Hematopoietic multipotent progenitor cell treated with erythropoietin and hydrocortisone succinate and interleukin-3 and kit ligand, for 17 days (in vitro differentiated cells): ENCODE data around the gene C22orf42.
"Not testable (repeated sequence)": the region's sequence is repeated elsewhere in the genome, so short reads cannot be mapped to it uniquely, and the experiment has no call there.

Experiments used
- DNase-seq: peaks from one replicate; pipeline ENCODE4 v3.0.0-alpha.2; 2015; ENCODE audit warnings: low spot score

Gene C22orf42, protein sequence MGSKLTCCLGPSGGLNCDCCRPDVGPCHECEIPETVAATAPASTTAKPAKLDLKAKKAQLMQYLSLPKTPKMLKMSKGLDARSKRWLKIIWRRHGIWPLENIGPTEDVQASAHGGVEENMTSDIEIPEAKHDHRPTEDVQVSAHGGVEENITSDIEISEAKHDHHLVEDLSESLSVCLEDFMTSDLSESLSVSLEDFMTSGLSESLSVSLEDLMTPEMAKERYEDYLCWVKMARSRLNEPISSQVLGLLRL

GRCh38 chr22:32158712-32159533, at the start of gene C22orf42:
Gene C22orf42, minus strand, starts transcription at chr22:32159303. Its CDS starts 88 bp downstream, at chr22:32159215.
- DNase-seq = no peak

DNA sequence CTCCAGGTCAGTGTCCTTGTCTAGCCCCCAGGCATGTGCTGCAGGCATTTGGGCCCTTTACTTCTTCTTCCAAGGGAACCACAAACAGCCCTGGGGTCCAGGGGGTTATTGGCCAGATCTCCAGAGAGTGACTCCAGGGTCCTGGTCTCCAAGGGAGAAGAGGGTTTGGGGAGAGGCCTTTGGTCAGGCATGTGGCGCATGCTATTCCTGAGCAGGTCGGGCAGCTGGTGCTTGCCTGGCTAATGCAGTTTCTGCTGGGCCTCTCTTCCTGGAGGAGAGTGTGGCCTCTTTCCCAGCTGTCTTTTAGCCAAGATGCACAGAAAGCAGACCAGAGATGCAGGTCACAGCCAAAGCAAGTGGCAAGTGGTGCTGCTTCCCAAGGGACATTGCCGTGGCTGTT, 49.6 kb upstream of the C22orf42 start:
- no peak for DNase-seq

DNA sequence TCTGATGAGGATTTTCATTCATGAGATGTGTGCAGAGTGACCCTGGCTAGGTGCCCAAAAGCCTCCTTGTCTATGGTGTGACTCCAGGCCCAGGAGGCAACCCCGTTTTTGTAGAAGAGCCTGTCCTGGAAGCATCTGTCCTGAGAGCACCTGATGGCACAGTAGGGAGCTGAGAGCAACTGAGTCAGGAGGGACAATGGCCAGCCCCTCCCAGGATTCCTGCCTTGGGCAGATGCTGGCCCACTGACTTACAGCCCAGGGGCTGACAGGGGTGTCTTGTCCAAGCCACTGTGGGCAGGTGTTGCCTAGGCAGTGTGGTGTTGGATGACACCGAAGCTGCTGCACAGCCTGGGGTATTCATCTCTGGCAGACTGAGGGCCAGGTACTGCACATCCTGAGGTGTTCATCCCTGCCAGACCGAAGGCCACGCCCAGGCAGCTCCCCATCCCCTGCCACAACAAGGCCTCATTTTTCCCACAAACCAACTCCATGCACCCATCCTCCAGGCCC, 48.9 kb upstream of the C22orf42 start:
- no peak for DNase-seq

- DNase-seq = peak; percentile 64
These were observed 48.0 kb upstream of the C22orf42 start for GRCh38 chr22:32206774-32207758.

- DNase-seq = no peak
These were observed 47.1 kb upstream of the C22orf42 start for GRCh38 chr22:32205974-32206773.

GRCh38 chr22:32204856-32205722, 46.0 kb upstream of the C22orf42 start, which contains the start of gene RFPL2:
Gene RFPL2, minus strand, starts transcription at chr22:32205073. Its CDS starts 2,622 bp downstream, at chr22:32202451.
- DNase-seq = peak; percentile 21

DNA sequence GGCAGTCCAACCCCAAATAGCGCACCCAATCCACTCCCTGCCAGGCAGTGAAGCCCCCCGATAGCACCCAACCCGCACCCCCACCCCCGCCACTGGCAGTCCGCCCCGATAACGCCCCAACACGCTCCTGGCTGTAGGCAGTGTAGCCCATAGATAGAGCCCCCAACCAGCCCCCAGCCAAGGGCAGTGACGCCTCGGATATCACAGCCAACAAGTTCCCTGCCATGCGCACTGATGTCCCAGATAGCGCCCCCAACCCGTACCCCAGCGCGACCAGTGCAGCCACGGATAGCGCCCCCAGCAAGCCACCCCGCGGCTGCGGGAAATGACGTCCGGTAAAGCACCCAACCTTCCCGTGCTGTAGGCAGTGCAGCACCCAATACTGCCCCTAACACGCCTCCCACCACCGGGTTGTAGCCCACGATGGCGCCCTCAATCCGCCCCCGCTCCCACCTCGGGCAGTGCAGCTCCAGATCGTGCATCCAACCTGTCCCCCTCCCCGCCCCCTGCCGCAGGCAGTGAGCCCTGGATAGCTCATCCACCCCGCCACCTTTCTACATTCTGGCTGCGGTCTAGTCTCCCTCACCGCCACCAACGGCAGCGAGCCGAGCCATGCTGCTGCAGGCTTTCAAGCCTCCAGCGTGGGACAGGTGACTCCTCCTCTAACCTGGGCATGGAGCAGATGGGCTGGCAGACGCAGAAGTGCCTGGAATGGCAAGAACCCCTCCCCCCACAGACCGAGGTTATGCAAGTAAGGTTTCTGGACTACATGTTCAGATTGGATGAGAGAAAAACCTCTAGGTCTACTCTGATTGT, 45.1 kb upstream of the C22orf42 start:
- DNase-seq = peak; percentile 25

- DNase-seq = peak; percentile 53
These were observed 44.3 kb upstream of the C22orf42 start for GRCh38 chr22:32203181-32204039.

DNA sequence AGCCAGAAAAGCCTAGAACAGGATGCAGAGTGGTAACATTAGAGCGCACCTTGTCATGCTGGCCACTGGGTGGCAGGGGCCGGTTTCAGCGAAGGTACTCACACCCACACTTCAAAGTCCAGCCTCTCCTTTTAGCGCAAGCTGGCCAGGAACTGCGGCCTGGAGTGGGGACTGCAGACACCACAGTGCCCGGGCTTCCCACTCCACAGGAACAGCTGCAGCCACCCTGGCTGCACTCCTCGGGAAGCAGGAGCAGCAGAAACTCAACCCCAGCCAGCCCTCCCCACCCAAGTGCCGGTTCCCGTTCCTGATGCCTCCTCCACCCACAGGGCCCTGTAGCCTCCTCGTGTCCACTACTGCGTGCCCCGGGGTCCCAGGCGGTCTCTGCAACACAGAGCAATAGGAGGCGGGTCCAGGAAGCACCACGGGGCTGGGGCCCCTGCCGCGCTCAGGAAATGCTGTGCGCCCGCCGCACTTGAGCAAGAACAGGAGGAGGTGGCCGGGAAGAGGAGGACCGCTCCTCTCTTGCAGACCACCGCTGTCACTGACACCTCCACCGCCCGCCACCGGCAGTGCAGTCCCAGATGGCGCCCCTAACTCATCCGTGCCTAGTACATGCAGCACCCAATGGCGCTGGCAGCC, 43.6 kb upstream of the C22orf42 start:
- peak; percentile 30 for DNase-seq

DNA sequence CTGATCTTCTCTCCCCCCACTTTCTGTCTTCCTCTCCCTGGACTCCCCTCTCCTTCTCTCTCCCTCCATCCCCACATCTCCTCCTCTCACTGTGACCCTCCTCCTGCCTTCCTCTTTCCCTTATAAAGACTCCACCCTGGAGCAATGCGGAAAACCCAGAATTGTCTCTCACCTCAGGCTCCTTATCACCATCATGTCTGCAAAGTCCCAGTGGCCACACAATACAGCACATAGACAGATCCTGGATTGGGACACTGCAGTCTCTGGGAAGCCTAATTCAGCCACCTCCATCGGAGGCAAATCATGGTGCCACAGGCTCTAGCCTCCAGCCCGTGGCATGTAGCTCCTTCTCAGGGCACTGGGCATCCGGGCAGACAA, 43.0 kb upstream of the C22orf42 start:
- DNase-seq = no peak

DNA sequence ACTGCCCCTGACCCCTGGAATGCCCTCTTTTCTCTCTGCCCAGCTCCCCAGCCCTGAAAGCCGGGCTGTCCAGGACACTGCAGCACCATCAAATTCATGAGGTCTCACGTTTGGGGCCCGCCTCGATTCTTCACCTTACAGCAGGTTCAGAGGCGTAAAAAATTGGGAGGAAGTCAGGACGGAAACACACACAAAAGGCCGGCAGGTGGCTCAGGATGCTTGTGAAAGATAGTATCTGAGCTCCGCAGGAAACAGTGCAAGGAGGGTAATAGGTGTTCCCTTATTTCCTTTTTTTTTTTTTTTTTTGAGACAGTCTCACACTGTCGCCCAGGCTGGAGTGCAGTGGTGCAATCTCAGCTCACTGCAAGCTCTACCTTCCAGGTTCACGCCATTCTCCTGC, 41.6 kb upstream of the C22orf42 start:
- no peak for DNase-seq

- DNase-seq = no peak
These were observed 40.9 kb upstream of the C22orf42 start for GRCh38 chr22:32199961-32200360.

GRCh38 chr22:32199341-32199740, 40.2 kb upstream of the C22orf42 start:
- DNase-seq = no peak

- DNase-seq = not testable (repeated sequence)
These were observed 38.6 kb upstream of the C22orf42 start for GRCh38 chr22:32197553-32198226.

DNA sequence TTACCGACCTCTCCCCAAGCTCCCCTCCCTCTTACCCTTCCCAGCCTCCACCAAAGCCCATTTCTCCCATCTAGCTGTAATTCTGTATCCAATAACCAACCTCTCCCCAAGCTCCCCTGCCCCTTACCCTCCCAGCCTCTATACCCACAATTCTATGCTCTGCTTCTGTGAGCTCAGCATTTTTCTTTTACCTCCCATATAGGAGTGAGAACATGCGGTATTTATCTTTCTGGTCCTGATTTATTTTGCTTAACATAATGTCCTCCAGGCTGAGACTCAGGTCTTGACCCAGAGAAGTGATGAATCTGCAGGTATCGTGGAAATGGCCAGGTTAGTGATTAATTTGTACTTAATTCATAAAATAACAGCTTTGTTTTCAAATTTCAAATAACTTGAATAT, 36.8 kb upstream of the C22orf42 start:
- not testable (repeated sequence) for DNase-seq

DNA sequence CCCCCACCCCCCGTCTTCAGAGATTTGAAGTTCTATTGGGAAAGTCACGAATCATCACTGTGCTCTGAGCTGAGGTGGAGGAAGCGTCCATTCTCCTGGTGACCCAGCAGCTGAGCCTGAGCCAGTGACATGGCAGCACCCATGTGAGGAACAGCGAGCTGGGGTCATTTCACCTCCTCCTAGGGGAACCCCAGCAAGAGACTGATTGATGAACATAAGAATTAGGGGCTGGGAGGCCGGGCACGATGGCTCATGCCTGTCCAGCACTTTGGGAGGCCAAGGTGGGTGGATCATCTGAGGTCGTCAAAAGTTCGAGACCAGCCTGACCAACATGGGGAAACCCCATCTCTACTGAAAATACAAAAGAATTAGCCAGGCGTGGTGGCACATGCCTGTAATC, 34.2 kb upstream of the C22orf42 start:
- not testable (repeated sequence) for DNase-seq

- not testable (repeated sequence) for DNase-seq
These were observed 31.9 kb upstream of the C22orf42 start for GRCh38 chr22:32191021-32191420.
